ENCODE results near the gene ROBO2.
A peak's percentile ranks its signal among the peaks of the same experiment; 100 is the strongest.
"Not testable (repeated sequence)": the region's sequence is repeated elsewhere in the genome, so short reads cannot be mapped to it uniquely, and the experiment has no call there.

Gene ROBO2

GRCh38 chr3:77345009-77345408 is 305.1 kb downstream of the ROBO2 start:
- no peak for DNase-seq

DNA sequence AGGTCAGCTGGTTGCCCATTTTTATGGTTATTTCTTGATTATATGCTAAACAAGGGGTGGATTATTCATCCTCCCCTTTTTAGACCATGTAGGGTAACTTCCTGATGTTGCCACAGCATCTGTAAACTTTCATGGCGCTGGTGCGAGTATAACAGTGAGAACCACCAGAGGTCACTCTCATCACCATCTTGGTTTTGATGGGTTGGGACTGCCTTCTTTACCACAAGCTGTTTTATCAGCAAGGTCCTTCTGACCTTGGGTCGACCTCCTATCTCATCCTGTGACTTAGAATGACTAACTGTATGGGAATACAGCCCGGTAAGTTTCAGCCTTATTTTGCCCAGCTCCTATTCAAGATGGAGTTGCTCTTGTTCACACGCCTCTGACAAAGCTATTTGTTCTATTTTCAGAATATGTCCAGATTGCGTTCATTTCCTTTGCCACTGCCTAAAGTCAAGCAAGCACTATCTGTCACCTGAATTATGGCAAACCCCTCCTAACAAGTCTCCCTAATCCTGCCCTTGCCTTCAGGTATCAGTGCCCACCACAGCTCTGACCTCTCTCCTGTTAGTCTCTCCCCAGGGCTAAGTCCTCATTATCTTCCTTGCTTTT is 308.5 kb downstream of the ROBO2 start:
- no peak for DNase-seq

GRCh38 chr3:77354958-77355357 is 315.1 kb downstream of the ROBO2 start:
- no peak for DNase-seq

DNA sequence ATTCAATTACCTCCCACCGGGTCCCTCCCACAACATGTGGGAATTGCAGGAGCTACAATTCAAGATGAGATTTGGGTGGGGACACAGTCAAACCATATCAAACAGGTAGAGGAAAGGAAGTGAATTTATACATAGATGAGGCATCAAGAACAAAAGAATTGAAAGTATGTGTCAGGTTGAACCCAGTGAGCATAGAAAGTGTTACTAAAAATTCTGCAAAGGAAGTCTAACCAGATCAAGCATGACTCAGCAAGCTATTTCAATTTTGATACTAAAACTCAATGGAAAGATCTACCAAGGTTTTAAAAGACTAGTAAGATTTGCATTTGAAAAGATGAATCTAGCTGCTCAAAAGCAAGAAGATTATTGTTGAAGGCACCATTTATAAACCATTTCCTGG is 323.0 kb downstream of the ROBO2 start:
- no peak for DNase-seq

DNA sequence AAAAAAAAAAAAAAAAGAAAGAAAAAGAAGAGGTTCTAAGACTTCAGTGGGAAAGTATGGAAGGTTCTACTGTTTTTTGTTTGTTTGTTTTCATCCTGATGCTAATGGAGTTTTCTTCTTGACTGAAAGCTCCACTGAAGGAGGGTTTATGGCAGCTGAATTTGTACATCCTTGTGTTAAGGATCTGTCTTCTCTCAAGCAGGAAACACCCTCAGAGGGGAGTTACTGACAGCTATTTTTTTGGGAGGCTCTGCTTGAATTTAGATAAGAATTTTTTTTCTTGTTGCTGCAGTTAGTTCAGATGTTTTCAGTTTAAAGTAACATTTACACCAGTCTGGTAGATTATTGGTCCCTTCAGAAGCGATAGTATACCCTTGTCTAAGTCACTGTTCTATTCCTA is 325.3 kb downstream of the ROBO2 start:
- no peak for DNase-seq

DNA sequence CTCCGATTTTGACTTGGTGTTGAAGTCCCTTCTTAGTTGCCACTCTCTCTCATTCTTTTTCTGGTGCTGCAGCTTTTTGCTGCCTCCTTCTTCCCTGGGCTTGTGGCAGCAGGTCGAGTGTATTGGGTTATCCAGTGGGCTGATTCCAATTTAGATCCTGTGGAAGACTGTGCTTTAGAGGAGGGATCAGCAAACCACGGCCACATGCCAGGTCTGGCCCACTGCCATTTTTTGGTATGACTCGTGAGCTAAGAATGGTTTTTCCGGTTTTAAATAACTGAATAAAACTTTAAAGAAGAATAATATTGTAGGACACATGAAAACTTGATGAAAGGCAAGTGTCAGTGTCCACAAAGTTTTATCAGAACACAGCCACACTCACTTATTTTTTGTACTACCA is 330.5 kb downstream of the ROBO2 start:
- DNase-seq, result no peak

GRCh38 chr3:77372018-77372417 is 332.1 kb downstream of the ROBO2 start:
- no peak for DNase-seq

- no peak for DNase-seq
Measured at GRCh38 chr3:77372634-77373346, 332.9 kb downstream of the ROBO2 start.

DNA sequence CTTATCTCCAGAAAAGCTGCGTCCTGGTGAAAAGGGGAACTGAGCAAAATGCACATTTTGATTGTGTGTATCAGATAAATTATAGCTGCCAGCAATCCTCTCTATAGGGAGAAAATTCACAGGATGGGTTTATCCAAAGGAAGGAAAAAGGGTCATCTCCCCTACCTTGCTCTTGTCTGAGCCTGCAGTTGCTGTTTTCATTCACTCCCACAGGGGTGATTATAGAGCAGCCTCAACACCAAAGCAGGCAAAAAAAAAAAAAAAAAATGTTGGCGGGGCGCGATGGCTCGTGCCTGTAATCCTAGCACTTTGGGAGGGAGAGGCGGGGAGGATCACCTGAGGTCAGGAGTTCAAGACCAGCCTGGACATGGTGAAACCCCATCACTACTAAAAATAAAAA is 333.7 kb downstream of the ROBO2 start:
- no peak for DNase-seq

- no peak for DNase-seq
Measured at GRCh38 chr3:77376511-77376910, 336.6 kb downstream of the ROBO2 start.

DNA sequence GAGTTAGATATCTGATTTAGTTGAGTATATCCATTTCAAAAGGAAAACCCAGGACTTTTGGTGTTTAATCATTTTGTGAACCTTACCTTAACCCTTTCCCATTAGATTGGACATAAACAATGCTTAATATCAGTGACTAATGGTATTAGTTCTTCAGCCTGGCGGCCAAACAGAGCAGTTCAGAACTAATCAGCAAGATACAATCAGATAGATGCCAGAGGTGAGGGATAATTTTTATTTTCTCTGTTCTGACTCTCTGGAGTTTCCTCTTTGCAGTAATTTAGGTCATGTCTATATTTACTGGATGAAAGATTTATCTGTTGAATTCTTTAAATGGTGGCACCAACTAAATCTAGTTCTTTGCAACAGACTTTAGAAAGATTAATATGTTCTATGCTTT is 337.8 kb downstream of the ROBO2 start:
- no peak for DNase-seq

DNA sequence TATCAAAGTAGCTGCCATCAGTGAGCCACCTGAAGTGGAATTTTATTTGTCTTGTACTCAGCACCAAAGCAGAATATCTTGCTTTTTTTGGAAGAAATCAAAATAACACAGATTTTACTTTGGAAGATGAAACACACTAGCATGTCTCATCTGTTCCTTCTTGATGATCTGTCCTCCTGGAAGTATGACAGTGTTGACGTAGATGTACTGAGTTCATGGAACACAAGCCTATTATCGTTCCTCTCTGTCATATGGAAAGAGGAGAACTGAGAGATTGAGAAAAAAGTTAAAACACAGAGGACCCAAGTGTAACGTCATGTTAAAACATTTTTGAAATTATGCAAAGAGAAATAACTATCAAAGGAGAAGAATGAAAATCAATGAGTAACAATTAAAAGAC is 340.2 kb downstream of the ROBO2 start:
- no peak for DNase-seq

- DNase-seq, result no peak
Measured at GRCh38 chr3:77381431-77381830, 341.5 kb downstream of the ROBO2 start.

DNA sequence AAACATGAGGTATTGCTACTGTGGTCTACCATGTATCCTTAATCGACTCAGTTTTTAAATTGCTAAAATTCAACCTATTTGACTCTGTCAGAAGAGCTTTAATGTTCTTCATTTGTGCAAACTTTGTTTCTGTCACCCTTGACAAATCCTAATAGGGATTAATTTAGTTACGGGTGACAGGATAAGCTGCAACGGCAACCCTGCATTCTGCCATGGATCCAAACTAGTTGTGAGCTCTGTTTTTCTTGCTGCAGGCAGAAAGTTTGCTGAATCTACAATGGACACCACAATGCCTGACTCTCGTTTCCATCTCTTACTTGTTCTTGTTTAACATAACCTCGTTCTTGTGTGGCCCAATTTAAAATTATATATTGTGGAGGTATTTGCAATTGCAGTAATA is 352.3 kb downstream of the ROBO2 start:
- DNase-seq, result no peak

GRCh38 chr3:77394046-77394445 is 354.1 kb downstream of the ROBO2 start:
- no peak for DNase-seq

DNA sequence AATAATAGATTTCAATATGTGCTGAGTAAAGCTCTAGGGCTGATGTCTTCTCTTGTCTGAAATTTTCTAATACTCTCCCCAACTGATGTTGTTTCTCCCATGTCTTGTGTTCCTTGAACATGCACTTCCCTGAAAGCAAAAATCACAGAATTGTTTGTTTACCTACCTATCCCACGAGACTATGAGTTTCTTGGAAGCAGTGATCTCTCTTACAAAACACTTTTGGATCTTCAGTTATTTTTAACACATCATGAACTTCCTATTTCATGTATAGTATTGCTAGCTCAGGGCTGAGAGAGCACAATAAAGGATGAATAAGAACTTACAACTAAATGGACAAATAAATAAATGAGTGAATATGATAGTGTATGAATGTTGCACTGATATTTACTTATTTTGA is 365.0 kb downstream of the ROBO2 start:
- no peak for DNase-seq

DNA sequence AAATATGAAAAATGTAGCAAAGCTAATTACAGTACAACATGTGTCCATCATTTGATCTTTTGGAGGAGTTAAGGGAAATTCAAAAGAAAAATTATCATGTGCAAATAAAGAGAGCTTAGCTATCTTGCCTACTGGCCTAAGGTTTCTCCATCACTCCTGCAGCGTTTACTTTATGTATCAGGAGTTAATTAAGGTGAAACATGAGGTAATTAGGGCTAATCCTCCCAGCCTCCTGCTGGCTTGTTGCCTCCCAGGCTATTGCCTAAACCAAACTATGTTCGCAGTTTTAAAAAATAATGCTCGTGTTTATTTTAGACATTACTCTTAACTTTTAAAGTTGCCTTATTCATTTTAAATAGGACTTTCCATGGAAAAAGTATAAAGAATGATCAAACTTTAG is 367.5 kb downstream of the ROBO2 start:
- DNase-seq, result peak; percentile 38

- not testable (repeated sequence) for DNase-seq
Measured at GRCh38 chr3:77410334-77410733, 370.4 kb downstream of the ROBO2 start.

GRCh38 chr3:77411334-77411733 is 371.4 kb downstream of the ROBO2 start:
- no peak for DNase-seq

DNA sequence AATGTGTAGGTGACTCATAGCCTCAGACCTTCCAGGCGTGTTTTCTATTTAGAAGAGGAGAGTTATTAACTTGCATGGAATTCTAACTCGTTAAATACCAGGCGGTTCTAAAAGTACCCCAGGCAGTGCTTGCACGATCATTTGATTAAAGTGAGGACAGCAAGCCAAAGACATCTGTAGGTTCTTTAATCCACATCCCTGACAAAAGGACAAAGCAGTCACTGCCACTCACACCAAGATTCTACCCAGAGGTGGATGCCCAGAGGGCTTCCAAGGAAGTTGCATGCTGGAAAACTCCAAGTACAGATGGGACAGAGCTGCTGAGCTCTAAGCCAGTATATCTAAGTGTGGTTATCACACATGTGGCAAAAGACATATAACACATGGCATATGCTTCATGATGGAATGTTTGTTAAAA is 372.1 kb downstream of the ROBO2 start:
- DNase-seq, result no peak

- no peak for DNase-seq
Measured at GRCh38 chr3:77412584-77412983, 372.7 kb downstream of the ROBO2 start.

DNA sequence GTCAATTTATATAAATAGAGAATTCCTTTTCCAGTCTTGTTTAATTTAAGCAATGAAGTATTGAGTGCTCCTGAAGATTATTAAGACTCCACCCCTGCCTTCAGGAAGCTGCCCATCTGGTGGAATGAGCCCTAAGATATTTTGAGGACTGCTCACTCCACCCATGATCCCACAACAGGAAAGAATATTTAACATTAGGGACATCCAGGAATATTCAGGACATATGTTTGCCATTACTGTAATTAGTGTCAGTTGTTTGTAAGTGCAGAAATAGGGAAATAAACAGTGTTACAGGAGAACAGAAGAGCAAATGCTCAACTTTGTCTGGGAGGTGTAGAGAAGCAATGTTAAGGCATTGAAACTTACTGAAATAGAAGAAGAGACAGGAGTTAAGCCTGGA is 375.0 kb downstream of the ROBO2 start:
- DNase-seq, result no peak

GRCh38 chr3:77420336-77420735 is 380.4 kb downstream of the ROBO2 start:
- DNase-seq, result peak; percentile 17

DNA sequence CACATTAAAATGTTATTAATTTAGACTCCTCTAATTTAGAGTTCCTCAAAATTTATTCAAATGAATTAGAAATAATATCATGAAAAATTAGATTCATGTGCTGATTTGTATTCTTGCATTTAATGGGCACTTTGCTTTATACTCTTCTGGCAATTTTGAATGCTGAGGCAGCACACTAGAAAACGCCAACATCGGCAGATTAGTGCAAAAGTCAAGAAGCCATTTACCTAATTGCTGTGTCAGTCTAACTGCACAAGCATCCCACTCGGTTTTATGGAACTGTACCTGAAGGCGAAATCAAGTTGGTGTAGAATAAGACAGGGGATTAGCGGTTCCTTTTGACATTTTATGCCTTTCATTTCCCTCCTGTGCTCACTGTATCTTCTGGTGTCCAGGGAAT is 382.0 kb downstream of the ROBO2 start:
- no peak for DNase-seq

DNA sequence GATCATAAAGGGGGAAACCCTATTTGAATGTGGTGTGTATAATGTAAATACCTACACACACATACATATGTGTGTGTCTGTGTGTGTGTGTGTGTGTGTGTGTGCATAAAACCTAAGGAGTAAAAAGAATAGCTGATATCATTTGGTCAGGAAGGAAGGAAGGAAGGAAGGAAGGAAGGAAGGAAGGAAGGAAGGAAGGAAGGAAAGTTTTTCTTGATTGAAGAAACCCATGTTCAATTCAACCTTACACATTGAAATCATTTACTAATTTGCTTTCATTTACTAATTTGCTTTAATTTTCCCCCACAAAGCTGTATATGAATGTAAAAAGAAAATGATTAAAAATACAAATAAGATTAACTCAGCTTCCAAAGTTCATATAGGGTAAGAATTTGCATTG is 386.6 kb downstream of the ROBO2 start:
- DNase-seq, result no peak

Data from NCI-H1105 (cell line).